ENCODE measurements around the gene ZNF660.
"Not testable (repeated sequence)": the region's sequence is repeated elsewhere in the genome, so short reads cannot be mapped to it uniquely, and the experiment has no call there.

The ZNF660 gene

DNA sequence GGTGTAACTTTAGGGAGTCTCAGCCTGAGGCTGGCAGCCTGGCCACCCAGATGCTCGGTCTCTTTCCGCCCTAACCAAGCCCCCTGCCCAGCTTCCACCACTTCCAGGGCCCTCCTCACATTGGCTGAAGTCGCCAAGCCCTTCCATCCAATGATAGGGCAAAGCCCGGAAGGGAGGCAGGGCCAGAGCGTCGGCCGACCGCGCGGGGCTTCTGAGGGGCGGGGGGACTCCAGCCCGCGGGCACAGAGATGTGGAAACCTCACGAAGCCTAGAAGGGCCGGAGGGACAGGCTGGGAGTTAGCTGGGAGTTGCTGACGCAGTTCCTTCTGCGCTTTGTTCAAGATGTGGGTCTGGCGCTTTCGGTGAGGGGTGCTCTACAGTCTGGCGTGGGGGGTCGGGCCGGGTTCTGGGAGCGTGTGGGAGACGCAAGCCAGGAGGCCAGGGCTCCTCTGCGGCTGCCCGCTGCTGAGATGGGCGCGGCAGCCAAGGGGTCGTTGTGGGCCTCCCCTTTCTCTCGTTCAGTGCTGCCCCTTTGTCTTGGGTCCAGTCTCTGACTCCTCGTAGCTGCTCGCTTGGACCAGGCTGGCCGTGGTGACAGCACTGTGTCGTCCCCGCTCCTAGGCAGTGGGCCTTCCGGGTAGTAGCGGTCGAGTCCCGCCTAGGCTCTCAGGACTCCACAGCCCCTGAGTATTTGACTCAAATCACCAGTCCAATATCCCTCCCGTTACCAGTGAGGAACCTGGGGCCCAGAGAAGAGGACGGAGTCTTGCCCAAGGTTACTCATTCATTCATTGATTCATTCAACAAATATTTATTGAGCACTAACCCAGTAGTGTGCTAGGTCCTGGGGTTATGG lies at the start of gene ZNF660:
Gene ZNF660 (plus strand): TSS at position 319 of the 856 bp plus-strand sequence. CDS start 9,230 bp downstream, outside the sequence.
- peak; percentile 65 for DNase-seq (ENCODE audit: low read depth)

DNA sequence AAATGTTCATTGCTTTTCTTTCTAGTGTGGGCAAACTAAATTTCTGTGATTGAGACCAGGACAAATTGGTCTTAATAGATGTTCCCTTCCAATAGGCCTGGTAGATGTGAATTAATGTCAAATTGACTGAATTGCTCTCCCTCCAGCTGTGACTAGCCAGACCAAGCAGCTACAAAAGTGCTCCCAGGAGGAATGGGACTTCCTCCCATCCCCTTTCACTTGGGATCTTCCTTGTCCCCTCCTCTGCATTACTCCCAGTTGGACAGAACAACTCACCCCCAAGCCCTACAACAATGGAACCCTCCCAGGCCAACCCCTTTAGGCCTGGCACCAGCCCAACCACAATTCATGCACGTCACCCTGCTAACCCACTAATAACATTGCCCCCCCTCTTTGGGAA lies 49.4 kb upstream of the ZNF660 start:
- DNase-seq (ENCODE audit: low read depth) = no peak

DNA sequence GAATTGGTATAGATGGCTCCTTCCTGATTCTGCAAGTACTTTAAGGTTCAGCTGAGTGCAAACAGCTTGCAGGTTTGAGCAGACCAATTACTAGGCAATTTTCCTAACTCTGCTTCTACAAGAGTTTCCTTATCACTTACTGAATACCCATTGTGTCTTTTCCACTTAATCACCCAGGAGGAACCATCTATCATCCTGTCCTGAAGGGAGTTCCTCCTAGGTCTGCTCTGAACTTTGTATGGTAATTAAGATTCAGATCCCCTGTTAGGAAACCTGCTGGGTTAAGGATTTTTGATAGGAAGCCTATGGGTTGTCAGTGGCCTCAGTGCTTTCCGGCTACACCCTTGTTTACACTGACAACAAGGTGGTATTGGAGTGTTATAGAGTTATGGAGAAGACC lies 40.0 kb upstream of the ZNF660 start:
- DNase-seq (ENCODE audit: low read depth) = not testable (repeated sequence)

DNA sequence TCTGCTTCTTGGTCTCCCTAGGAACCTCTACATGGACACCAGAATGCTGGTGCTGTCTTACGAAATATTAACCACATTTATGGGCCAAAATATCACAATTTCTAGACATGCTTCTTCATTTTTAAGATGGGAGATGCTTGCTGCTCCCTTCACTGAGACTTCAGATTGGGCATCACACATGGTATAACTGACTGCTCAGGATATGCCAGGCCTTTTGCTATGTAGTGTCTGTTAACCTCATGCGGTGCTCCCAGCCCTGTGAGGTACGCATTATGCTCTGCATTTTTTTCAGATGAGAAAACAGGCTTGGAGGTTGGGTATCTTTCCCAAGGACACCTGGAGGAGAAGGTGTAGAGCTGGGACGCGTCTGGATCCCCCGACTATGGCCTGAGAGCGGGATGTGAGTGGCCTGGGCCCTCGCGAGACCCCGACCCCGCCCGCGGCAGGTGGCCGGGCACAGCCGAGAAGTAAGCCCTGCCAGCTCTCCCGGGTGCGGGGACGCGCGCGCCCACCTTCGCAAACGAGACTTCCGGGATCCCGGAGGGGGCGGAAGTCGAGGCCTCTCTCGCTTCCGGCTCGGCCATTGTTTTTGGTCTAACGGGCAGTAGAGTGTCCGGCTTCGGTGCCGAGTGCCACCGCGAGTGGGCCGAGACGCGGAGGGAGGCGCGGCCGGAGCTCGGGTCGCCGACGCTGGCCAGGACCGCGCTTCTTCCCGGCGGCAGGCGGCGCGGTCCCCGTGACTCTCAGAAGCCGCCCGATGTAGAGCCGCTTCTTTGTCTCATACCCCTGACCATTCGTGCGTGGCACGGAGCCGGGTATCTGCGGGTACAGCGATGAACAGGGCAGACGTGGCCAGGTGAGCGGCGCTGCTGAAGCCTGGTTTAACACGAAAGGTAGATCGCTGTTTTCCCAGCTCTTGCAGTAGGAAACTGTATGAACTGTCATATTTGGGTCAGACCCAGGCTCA lies 29.9 kb upstream of the ZNF660 start, which contains the start of gene ZKSCAN7:
Gene ZKSCAN7 (plus strand): TSS at position 568 of the 967 bp plus-strand sequence. CDS start 1,855 bp downstream, outside the sequence.
- peak; percentile 53 for DNase-seq (ENCODE audit: low read depth)

DNA sequence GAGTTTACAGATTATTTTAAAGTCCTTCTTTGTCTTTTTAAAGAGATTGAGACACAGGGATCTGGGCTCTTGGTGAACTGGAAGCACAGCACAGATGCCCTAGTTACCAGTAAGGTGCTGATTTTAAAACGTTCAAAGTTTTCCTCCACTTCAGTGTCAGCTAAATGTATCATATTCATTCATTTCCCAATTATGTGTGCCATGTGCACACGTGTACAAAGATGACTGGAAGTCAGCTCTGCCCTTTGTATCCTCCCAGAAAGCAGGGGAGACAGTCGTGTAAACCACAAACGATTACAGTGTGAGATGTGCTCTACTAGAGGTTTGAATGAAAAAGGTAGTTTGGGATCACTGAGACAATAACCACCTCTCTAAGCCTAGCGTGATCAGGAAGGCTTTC lies 29.0 kb upstream of the ZNF660 start:
- DNase-seq (ENCODE audit: low read depth) = no peak

DNA sequence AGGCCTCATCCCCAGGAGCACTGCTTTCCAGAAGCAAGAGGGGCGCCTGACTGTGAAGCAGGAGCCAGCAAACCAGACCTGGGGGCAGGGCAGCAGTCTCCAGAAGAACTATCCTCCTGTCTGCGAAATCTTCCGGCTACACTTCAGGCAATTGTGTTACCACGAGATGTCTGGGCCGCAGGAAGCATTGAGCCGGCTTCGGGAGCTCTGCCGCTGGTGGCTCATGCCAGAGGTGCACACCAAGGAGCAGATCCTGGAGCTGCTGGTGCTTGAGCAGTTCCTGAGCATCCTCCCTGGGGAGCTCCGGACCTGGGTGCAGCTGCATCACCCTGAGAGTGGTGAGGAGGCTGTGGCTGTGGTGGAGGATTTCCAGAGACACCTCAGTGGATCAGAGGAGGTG lies 27.7 kb upstream of the ZNF660 start:
- no peak for DNase-seq (ENCODE audit: low read depth)

DNA sequence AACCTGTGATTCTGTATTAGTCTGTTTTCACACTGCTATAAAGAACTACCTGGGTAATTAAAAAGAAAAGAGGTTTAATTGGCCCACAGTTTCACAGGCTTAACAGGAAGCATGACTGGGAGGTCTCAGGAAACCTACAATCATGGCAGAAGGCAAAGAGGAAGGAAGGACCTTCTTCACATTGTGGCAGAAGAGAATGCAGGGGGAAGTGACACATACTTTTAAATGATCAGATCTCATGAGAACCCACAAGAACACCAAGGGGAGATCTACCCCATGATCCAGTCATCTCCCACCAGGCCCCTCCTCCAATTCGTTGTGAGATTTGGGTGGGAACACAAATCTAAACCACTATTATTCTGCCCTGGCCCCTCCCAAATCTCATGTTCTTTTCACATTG lies 23.7 kb upstream of the ZNF660 start:
- DNase-seq (ENCODE audit: low read depth) = no peak

DNA sequence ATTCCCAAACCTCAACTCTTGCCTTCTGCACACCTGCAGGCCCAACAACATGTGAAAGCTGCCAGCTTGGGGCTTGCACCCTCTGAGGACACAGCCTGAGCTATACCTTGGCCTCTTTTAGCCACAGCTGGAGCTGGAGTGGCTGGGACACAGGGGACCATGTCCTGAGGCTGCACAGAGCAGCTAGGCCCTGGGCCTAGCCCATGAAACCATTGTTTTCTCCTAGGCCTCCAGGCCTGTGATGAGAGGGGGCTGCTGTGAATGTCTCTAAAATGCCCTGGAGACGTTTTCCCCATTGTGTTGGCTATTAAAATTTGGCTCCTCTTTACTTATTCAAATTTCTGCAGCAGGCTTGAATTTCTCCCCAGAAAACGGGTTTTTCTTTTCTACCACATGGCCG lies 22.6 kb upstream of the ZNF660 start:
- DNase-seq (ENCODE audit: low read depth) = no peak

DNA sequence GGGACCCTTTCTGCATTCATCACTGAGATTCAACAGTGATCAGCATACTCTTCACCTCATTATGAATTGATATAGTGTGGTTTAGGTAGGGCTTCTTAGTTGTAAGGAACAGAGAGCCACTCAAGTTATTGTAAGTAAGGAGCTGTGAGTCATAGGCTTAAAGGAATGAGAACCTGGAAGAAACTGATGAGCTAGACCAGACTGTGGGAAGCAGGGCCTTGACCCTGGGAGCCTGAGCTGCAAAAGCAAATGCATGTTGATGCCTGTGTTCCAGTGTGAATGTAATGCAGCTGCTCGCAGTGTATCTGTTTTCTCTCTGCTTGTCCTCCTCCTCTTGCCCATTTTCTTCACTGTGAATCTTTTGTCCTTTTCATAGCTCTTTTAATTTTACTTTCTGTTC lies 16.2 kb upstream of the ZNF660 start:
- DNase-seq (ENCODE audit: low read depth) = no peak

DNA sequence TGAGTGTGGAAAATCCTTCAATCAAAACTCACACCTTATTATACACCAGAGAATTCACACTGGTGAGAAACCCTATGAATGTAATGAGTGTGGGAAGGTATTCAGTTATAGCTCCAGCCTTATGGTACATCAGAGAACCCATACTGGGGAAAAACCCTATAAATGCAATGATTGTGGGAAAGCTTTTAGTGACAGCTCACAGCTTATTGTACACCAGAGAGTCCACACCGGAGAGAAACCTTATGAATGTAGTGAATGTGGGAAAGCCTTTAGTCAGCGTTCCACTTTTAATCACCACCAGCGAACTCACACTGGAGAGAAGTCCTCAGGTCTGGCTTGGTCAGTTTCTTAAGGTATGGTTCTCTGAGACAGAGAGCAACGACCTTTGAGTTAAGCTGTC lies 13.7 kb upstream of the ZNF660 start:
- DNase-seq (ENCODE audit: low read depth) = no peak

DNA sequence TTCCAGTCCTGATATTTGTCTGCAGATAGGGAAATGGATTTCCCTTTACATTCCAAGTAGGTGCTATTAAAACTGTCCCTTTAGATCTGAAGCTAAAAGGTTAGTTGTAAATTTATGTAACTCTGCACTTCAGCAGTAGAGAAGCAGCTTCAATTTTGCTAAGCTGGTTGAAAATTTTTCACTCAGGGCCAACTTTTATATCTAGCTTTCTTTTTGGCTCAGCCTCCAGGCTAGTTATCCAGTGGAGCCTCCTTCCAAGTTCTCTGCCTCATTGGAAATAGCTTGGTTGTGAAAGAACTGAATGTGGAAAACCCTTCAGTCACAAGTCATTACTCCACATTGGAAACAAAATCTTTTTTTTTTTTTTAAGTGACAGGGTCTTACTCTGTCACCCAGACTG lies 8.2 kb upstream of the ZNF660 start:
- no peak for DNase-seq (ENCODE audit: low read depth)

DNA sequence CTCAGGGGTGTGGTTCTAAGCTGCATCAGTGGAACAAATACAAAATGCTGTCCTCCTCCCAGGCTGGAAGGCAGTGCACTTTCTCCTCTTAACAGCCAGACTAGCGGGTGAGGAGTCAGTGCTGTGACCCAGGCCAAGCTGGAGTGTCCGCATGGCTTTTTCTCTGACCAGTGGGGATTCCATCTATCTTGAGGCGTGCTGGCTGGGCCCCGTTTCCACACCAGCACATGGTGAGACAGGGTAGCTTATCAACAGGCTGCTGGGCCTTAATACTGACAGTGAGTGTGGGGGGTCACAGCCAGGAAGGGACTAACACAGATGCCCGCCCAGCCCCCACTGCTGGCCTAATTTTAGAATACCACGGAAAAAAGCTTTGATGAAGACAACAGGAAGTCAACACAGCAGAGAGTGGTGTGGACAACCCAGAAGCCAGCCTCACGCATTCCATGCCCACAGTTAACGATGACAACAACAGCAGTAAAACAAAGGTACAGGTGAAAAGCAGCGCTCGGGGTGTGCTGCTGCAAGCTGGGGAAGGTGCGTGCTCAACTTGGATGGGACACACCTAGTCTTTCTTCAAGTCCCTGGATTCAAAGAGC lies 7.3 kb upstream of the ZNF660 start:
- DNase-seq (ENCODE audit: low read depth) = not testable (repeated sequence)

DNA sequence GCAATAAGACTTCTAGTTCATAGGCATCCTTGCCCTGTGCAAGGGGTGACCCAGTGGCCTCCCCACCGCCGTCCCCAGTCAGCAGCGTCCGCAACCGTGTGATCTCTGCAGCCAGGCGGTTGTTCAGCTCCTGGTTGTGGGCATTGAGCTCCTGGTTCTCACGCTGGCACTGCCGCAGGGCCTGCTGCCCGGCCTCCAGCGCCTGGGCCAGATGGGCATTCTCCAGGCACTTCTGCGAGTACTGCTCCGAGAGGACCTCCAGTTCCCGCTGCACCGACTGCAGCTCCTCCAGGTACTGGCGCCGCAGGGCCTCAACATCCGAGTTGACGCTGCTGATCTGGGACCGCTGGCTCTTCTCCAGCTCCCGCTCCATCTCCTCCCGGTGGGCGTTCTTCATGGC lies 6.4 kb upstream of the ZNF660 start:
- DNase-seq (ENCODE audit: low read depth) = not testable (repeated sequence)

DNA sequence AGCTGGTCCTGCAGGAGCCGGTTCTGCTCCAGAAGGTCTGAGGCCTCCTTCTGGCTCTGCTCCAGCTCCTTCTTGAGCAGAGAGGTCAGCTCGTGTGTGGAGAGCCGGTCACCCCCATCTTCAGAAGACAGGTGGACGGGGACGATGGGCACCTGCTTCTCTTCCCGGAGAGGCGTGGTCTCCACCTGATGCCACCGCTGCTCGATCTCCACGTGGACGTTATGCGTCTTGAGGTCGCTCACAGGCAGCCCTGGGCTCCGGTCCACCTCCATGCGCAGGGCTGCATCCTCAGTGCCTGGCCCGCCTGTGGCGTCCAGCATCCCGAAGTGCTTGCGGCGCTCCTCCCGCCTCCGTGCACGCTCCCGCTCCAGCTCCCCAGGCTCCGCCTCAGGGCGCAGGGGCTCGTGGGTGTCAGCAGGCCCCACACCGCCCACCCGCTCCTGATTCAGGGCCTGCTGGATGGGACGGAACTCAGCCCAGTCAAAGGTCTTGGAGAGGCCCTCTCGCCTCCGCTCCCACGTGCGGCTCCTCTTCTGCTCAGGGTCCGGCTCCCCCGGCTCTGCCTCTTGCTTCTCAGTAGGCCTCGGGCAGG lies 5.7 kb upstream of the ZNF660 start:
- not testable (repeated sequence) for DNase-seq (ENCODE audit: low read depth)

DNA sequence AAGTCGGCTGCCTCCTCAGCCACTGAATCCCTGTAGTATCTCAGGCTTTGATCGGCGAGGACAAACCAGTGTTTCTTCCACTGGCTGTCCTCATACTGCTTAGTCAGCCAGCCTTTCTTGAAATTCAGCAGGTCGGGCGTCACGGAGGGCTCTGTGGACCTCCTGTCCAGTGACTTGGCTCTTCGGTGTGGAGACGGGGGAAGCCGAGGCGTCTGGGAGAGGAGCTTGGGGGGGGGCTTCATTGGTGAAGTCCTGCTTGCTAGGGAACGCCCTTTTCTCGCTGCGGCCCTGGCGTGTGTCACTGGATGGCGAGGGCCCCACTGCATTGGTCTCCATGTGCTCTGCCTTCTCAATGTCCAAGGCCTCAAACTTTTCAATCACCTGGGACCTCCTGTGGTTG lies 5.0 kb upstream of the ZNF660 start:
- DNase-seq (ENCODE audit: low read depth) = not testable (repeated sequence)

DNA sequence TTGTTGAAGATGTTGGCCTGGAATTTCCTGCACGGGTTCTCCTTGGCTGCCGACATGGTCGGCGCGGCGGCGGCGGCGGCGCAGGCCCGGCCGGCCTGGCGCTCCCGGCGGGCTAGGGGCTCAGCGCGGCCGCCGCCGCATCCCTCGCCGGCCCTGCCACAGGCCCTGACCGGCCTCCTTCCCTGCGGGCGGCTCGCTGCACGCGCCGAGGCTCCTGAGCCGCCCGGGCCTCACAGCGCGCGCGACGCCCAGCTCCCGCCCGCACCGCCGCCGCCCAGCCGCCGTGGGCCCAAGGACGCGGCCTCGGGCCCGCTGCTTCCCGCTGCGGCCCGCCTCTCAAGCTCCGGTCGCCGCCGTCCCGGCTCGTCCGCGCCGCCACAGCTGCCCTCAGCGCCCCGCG lies 3.8 kb upstream of the ZNF660 start:
- not testable (repeated sequence) for DNase-seq (ENCODE audit: low read depth)

DNA sequence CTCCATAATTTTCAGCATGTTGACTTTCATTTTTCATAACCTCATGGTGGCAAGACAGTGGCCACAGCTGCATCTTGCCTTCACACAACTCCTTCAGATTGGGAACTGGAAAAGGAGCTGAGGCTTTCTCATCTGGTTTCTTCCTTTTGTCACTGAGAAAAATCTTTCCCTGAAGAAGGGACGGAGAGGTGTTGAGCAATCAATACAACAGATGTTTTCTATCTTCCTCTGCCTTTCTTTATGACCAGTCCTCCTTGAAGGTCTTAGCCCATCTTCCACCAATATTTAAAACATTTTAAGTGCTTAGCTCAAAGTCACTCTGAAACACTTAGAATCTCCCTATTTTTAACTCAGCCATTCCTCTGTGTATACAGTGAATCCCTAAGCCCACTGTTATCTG lies 11.9 kb downstream of the ZNF660 start:
- peak; percentile 10 for DNase-seq (ENCODE audit: low read depth)

DNA sequence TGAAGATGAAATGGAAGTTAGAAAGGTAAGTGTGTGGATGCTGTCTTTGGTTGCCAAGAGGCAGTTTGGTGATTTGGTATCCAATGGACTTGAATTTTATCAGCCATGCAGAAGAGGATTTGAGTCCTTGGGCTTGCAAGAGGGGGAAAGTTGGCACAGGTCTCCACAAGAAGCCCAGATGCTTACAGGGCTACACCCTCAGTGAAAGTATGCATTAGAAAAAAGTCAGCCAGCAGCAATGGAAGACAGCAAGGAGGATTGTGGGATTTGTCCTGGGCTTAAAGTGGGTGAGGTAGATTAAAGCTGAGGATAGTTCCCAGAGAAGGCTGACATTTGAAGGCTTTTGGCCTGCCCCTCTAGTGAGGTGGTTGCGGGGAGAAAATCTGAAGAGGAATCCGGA lies 17.0 kb downstream of the ZNF660 start:
- no peak for DNase-seq (ENCODE audit: low read depth)

DNA sequence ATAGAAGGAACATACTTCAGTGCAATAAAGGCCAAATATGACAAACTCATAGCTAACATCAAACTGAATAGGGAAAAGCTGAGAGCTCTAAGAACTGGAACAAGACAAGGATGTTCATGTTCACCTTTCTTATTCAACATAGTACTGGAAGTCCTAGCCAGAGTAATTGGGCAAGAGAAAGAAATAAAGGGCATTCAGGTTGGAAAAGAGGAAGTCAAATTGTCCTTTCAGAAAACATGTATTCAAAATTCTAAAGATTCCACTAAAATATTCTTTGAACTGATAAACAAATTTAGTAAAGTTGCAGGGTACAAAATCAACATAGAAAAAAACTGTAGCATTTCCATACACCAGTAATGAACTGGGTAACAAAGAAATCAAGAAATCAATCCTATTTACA lies 27.9 kb downstream of the ZNF660 start:
- no peak for DNase-seq (ENCODE audit: low read depth)

DNA sequence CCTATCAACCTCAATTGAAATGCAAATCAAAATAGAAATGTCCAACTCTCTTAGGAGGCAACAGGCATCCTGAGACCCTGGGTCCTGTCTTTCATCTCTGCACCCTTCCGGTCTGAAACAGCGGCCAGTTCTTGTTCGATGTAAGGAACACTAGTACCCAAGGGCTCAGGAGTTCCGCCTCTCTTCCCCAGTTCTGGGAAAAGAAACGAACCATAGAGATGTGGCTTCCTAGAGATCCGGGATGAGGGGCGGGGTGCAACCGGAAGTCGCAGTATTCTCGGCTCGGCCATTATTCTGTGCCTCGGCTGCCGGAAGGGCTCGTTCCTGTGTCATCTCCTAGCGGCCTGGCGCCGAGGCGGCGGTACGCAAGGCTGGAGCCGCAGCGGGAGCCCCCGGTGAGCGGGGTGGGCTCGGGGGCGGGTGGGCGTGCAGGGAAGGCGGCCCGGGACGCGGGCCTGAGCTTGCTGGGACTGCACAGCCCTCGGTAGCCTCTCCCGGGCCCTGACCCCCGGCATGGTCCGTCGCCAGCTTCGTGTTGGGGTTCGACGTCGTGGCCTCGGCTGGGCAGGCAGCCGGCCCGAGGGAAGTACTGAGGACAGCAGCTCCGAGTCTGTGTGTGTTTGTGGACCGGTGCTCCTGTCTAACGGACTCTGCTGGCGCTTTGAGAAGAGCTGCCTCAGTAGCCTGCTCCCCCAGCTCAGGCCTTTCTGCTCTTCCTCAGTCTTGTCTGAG lies 40.2 kb downstream of the ZNF660 start, which contains the start of gene ZNF197:
Gene ZNF197 (plus strand): TSS at position 288 of the 732 bp plus-strand sequence. CDS start 4,119 bp downstream, outside the sequence.
- peak; percentile 91 for DNase-seq (ENCODE audit: low read depth)

DNA sequence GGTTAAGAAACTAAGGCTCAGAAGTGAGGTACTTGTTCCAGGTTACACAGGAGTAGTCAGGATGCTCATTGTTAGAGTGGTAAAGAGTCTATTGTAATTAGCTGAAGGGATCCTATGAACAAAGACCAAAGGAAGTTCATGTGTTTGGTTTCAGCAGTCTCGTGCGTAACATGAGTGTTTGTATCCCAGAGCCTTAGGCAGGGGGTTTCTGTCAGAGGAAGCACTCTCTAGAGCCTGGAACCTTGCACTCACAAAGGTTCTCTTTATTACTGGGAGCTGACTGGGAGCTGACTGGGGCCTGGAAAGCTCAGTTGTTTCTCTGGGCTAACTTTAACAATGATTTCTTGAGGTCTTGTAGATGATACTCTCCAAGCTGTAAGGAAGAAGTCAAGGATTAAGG lies 44.0 kb downstream of the ZNF660 start:
- no peak for DNase-seq (ENCODE audit: low read depth)
